ENCODE results near the gene CLCN7.

The CLCN7 gene

DNA sequence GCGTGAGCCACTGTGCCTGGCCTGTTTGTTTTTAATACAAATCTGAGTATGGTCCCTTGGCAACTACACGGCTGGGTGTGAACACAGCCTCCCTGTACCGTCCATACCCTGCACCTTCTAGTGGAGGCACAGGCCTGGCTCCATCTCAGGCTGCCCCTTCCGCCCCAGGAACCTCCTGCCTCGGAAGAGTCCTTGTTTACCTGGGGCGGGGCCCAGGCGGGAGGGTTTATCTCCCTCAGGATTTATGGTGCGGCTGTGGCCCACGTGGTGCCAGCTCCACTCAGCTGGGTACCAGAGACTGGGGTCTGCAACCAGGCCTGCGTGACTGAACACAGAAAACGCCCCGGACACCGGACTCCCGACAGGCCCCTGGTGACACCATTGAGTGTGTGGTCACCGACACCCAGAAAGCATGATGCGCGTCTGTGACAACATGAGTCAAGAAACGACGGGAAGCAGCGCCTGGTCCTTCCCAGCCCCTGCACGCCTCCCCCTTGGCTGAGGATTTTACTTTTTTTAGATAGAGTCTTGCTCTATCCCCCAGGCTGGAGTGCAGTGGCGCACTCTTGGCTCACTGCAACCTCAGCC is 79.3 kb downstream of the CLCN7 start:
- DNase-seq, result no peak

Measured in OCI-M1 (cell line).